Right atrium auricular region (tissue), 2 donors: ENCODE measurements around the gene TGFBR3. TPM values are rescaled to one million over a fixed set of nuclear protein-coding genes. Genes with fewer than 3 reads are reported as not detected.
A peak's percentile ranks its signal among the peaks of the same experiment; 100 is the strongest.

Source experiments
- DNase-seq: peaks from one replicate; pipeline ENCODE4 v3.0.0-alpha.2; 2019; ENCODE audit warnings: low spot score
- H3K27ac ChIP-seq, 2 donors: fragments of 200-600 bp; sonication (generic); 1 replicate in 1 of 2; 2 replicates in 1 of 2; pipeline ENCODE4 v1.5.1; 2016 to 2019
- H3K27me3 ChIP-seq, 2 donors: fragments of 200-600 bp; sonication (generic); one replicate each; pipeline versions ENCODE4 v1.5.1 to v1.6.0; 2017 to 2019
- H3K36me3 ChIP-seq: fragments of 200-600 bp; sonication (generic); one replicate; pipeline ENCODE4 v1.5.1; 2016
- H3K4me1 ChIP-seq, 2 donors: fragments of 200-600 bp; sonication (generic); one replicate each; pipeline versions ENCODE4 v1.5.1 to v1.6.0; 2017 to 2019
- H3K4me3 ChIP-seq, 2 donors: fragments of 200-600 bp; sonication (generic); 1 replicate in 1 of 2; 2 replicates in 1 of 2; pipeline ENCODE4 v1.5.1; 2017 to 2019; ENCODE audit warnings: mild to moderate bottlenecking in 1 of 2, moderate library complexity in 1 of 2
- H3K9me3 ChIP-seq, 2 donors: fragments of 200-600 bp; sonication (generic); one replicate each; pipeline ENCODE4 v1.5.1; 2019
- total RNA-seq, 2 donors: library from RNA; depleted of rRNA; stranded (reverse); fragments of >200 nt; gene quantifications; one replicate each; pipeline ENCODE4 v1.1.0, GENCODE V29; 2016
- TF ChIP-seq, protein P1 (sequence below), 2 donors: fragments of 200-600 bp; sonication (generic); IDR thresholded peaks; one replicate each; pipeline ENCODE4 v1.5.1; 2019; ENCODE audit warnings: antibody characterized with exemption in 2 of 2

TGFBR3 gene
- total RNA-seq, 2 donors from 2014 or later: 40.5 to 64.8 TPM

DNA sequence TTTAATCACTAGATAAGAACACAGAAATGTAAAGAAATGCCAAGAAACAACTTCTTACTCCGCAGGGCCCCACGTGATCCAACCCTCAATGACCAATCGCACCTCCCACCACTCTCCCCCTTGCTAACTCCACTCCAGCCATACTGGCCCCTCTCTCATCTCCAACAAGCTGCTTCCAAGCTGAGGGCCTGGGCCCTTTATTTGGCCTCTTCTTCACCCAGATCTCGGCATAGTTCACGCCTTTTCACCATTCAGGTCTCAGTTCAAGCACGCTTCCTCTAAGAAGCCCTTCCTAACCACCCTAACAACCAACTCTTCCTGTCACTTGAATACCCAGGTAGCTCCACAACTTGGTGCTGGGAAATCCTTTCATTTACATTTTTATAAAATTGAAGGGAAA is 110.7 kb downstream of the TGFBR3 start:
- Histone ChIP-seq H3K4me3 (no peak overlapping the region), H3K9me3 (no peaks in the 10 kb centered on the region), H3K4me1 (peaks cover 0 to 25% of the 10 kb centered on the region in 2 donors), H3K36me3 (no peaks in the 10 kb centered on the region), H3K27me3 (no peaks in the 10 kb centered on the region), H3K27ac (no peak overlapping the region)
- DNase-seq: no peak
- TF ChIP-seq, protein P1, sequence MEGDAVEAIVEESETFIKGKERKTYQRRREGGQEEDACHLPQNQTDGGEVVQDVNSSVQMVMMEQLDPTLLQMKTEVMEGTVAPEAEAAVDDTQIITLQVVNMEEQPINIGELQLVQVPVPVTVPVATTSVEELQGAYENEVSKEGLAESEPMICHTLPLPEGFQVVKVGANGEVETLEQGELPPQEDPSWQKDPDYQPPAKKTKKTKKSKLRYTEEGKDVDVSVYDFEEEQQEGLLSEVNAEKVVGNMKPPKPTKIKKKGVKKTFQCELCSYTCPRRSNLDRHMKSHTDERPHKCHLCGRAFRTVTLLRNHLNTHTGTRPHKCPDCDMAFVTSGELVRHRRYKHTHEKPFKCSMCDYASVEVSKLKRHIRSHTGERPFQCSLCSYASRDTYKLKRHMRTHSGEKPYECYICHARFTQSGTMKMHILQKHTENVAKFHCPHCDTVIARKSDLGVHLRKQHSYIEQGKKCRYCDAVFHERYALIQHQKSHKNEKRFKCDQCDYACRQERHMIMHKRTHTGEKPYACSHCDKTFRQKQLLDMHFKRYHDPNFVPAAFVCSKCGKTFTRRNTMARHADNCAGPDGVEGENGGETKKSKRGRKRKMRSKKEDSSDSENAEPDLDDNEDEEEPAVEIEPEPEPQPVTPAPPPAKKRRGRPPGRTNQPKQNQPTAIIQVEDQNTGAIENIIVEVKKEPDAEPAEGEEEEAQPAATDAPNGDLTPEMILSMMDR (IDR thresholded peaks at IDR 0.05): no peak

DNA sequence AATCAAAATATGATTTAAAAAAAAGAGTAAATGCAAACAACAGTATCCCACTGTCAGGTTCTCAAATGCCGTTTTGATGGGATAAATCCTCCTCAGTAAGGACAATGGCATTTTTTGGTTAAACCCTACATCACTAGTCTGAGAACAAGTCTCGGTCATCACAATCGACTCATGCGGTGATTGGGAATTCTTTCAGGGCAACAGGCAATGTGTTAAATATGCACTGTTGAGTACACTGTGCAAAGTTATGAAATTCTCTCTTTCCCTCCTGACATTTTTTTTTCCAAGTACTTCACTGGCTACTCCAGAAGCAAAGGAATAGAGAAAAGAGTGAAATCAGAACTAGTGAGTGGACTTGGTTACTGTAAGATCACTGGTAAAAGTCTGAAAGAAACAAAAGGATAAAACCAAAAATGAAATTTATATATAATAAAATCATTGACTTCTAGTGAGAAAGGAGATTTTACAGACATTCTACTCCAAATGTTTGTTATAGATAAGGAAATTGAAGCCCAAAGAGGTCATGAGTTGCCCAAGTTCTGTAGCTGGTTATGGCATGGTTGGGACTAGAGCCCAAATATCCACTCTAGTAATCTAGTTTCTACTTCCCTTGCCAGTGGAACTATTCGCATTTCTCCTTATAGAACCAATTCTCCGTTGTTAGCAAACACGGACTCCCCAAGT is 111.3 kb downstream of the TGFBR3 start:
- Histone ChIP-seq H3K27me3 (no peaks in the 10 kb centered on the region), H3K4me1 (peaks cover 0 to 29% of the 10 kb centered on the region in 2 donors), H3K9me3 (no peaks in the 10 kb centered on the region), H3K36me3 (no peaks in the 10 kb centered on the region), H3K27ac (no peak overlapping the region), H3K4me3 (no peak overlapping the region)
- no peak for DNase-seq
- TF ChIP-seq, protein P1 (IDR thresholded peaks at IDR 0.05): no peak

DNA sequence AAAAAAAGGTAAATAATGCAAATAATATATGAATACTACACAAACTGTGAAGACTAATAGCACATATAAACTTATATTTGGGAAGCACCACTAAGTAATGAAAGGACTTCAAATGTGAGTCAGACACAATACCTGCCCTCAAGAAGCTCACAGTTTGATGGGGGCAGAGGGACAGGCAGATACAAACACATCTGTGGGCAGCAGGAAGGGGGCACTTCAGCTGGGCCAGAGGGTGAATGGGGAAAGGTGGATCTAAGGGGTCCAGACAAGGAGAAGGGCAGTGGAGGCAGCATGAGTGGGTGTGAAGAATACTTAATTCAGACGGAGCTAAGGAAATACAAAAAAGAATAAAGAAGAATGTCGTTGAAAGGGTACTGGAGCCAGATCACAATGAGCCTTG is 114.2 kb downstream of the TGFBR3 start:
- H3K4me1 ChIP-seq: peaks cover 0 to 8% of the 10 kb centered on the region in 2 donors
- no peak for DNase-seq
- TF ChIP-seq, protein P1 (IDR thresholded peaks at IDR 0.05): no peak
- no peaks in the 10 kb centered on the region for H3K9me3 ChIP-seq
- no peak overlapping the region for H3K27ac ChIP-seq
- H3K36me3 ChIP-seq: no peaks in the 10 kb centered on the region
- no peaks in the 10 kb centered on the region for H3K27me3 ChIP-seq
- H3K4me3 ChIP-seq: no peak overlapping the region

DNA sequence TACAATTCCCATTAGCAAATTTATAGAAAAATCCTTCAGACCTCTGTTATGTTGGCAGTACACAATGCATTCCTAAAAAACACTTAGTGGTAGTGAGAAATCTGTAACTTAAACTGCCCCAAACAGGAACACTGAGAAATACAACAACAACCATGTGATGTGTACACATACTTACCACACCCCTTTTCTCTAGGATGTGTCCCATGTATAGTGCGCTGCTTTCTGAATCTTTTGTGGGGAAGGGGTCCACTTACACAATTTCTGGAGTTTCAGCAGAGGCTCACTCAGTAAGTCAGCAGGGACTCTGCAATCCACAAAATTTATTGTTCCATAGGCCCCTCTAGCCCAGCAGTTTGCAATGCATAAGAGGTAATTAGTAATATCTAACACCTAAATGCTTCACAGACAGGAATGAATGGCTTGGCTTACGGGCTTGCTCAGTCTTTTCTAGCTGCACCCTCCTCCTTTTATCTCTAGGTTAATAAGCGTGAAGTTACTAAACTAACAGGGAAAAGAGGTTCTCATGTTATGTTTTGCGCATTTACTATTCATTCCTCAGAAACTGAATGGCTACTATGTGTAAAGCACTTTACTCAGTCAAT is 115.2 kb downstream of the TGFBR3 start:
- H3K4me1 ChIP-seq: peaks cover 0 to 6% of the 10 kb centered on the region in 2 donors
- TF ChIP-seq, protein P1 (IDR thresholded peaks at IDR 0.05): no peak
- H3K27ac ChIP-seq: no peak overlapping the region
- H3K4me3 ChIP-seq: no peak overlapping the region
- DNase-seq: no peak
- H3K9me3 ChIP-seq: no peaks in the 10 kb centered on the region
- no peaks in the 10 kb centered on the region for H3K27me3 ChIP-seq
- H3K36me3 ChIP-seq: no peaks in the 10 kb centered on the region

DNA sequence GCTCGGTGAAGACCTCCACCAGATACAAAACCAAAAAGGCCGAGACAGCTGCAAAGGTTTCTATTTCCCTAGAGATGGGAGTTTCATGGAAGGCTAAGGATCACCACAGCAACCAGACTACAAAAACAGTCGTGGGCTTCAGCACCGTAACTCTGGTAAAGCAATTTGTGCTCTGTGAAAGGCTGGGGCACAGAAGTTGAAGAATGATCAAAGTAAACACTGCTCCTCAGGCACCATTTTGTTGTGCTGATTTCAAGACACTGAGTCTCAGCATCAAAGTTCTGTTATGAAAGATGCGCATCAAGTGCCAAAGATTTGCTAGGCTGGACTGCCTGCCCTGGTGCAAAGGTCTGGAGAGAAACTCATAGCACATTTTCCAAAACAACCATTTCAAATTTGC is 116.2 kb downstream of the TGFBR3 start:
- Histone ChIP-seq H3K4me1 (peaks cover 0 to 6% of the 10 kb centered on the region in 2 donors), H3K36me3 (no peaks in the 10 kb centered on the region), H3K9me3 (no peaks in the 10 kb centered on the region), H3K27ac (peak overlapping the region; percentile 19 to 39), H3K4me3 (no peak overlapping the region), H3K27me3 (no peaks in the 10 kb centered on the region)
- DNase-seq: no peak
- TF ChIP-seq, protein P1 (IDR thresholded peaks at IDR 0.05): no peak
